Nephron (organoid): ENCODE data around the gene C1QL1.

Source experiments
- H3K27ac Mint-ChIP-seq, 3 experiments: 2 replicates each; pipeline ENCODE4 v1.8.0; 2020; ENCODE audit warnings: mixed read lengths in 3 of 3, mild to moderate bottlenecking in 2 of 3, moderate library complexity in 1 of 3
- H3K27me3 Mint-ChIP-seq: 2 replicates; pipeline ENCODE4 v1.8.0; 2021; ENCODE audit warnings: low read depth, mild to moderate bottlenecking, moderate library complexity, mixed read lengths
- H3K36me3 Mint-ChIP-seq: 2 replicates; pipeline ENCODE4 v1.8.0; 2020; ENCODE audit warnings: low read depth, mixed read lengths
- H3K4me1 Mint-ChIP-seq: 2 replicates; pipeline ENCODE4 v1.8.0; 2020; ENCODE audit warnings: mixed read lengths
- H3K4me3 Mint-ChIP-seq, 3 experiments: 2 replicates each; pipeline ENCODE4 v1.8.0; 2020; ENCODE audit warnings: mild to moderate bottlenecking in 3 of 3, mixed read lengths in 3 of 3, moderate library complexity in 2 of 3
- H3K9me3 Mint-ChIP-seq: 2 replicates; pipeline ENCODE4 v1.8.0; 2020; ENCODE audit warnings: mixed read lengths
- TF ChIP-seq, protein P1 (sequence below), 3 experiments: fragments of 200-600 bp; sonication (generic); IDR thresholded peaks; one replicate each; pipeline ENCODE4 v1.5.0; 2021; ENCODE audit warnings: antibody characterized with exemption in 3 of 3; ENCODE audit not compliant: unreplicated experiment in 3 of 3

The C1QL1 gene

GRCh38 chr17:44919885-44920564 lies 48.1 kb downstream of the C1QL1 start:
- H3K27me3 Mint-ChIP-seq = peaks cover 25% of the 10 kb centered on the region

DNA sequence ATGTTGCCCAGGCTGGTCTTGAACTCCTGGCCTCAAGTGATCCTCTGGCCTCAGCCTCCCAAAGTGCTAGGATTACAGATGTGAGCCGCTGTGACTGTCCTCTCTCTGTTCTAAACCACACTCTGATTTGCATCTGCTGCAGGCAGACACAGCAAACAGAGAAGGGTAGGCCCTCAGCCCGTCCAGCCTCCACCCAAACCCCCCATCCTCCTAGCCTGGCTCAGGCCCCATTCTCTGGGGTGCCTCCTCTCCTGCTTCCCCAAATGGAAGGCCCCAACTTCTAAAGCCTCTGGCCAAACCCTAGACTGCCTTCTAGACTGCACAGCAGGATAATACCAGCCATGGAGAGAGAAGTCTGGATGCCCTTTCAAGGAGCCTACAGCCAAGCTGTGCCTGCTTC lies 48.7 kb downstream of the C1QL1 start:
- H3K9me3 Mint-ChIP-seq = no peaks in the 10 kb centered on the region
- H3K27ac Mint-ChIP-seq = no peak overlapping the region
- peaks cover 9% of the 10 kb centered on the region for H3K4me1 Mint-ChIP-seq
- peaks cover 30% of the 10 kb centered on the region for H3K27me3 Mint-ChIP-seq
- TF ChIP-seq, protein P1, sequence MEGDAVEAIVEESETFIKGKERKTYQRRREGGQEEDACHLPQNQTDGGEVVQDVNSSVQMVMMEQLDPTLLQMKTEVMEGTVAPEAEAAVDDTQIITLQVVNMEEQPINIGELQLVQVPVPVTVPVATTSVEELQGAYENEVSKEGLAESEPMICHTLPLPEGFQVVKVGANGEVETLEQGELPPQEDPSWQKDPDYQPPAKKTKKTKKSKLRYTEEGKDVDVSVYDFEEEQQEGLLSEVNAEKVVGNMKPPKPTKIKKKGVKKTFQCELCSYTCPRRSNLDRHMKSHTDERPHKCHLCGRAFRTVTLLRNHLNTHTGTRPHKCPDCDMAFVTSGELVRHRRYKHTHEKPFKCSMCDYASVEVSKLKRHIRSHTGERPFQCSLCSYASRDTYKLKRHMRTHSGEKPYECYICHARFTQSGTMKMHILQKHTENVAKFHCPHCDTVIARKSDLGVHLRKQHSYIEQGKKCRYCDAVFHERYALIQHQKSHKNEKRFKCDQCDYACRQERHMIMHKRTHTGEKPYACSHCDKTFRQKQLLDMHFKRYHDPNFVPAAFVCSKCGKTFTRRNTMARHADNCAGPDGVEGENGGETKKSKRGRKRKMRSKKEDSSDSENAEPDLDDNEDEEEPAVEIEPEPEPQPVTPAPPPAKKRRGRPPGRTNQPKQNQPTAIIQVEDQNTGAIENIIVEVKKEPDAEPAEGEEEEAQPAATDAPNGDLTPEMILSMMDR (IDR thresholded peaks at IDR 0.05; ENCODE audit: unreplicated experiment in 3 of 3) = no peak
- H3K4me3 Mint-ChIP-seq = no peak overlapping the region
- no peaks in the 10 kb centered on the region for H3K36me3 Mint-ChIP-seq

More at GRCh38 chr17:44919885-44920564, 48.1 kb downstream of the C1QL1 start:
- no peak overlapping the region for H3K27ac Mint-ChIP-seq
- no peaks in the 10 kb centered on the region for H3K36me3 Mint-ChIP-seq
- peaks cover 9% of the 10 kb centered on the region for H3K4me1 Mint-ChIP-seq
- no peak overlapping the region for H3K4me3 Mint-ChIP-seq
- H3K9me3 Mint-ChIP-seq = no peaks in the 10 kb centered on the region
- TF ChIP-seq, protein P1 (IDR thresholded peaks at IDR 0.05; ENCODE audit: unreplicated experiment in 3 of 3) = peak; percentile 72 to 88 (median 86)

DNA sequence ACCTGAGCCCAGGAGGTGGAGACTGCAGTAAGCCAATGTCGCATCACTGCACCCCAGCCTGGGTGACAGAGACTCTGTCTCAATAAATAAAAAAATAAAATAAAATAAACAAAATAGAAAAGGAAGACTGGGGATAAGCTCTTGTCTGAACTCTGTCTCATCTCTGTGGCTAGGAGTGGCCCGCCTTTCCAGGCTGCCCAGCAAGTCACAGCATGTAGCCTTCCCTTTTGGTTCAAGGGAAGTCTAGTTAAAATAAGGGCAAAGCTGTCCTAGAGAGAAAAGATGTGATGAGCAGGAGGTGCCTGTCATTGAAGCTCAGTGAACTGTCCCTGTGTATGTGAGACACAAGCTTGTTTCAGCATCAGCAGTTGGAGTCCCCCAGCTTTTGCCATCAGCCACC lies 50.1 kb downstream of the C1QL1 start:
- H3K9me3 Mint-ChIP-seq = no peaks in the 10 kb centered on the region
- peaks cover 38% of the 10 kb centered on the region for H3K27me3 Mint-ChIP-seq
- H3K4me3 Mint-ChIP-seq = no peak overlapping the region
- TF ChIP-seq, protein P1 (IDR thresholded peaks at IDR 0.05; ENCODE audit: unreplicated experiment in 3 of 3) = no peak
- H3K27ac Mint-ChIP-seq = no peak overlapping the region
- no peaks in the 10 kb centered on the region for H3K36me3 Mint-ChIP-seq
- peaks cover 9% of the 10 kb centered on the region for H3K4me1 Mint-ChIP-seq

DNA sequence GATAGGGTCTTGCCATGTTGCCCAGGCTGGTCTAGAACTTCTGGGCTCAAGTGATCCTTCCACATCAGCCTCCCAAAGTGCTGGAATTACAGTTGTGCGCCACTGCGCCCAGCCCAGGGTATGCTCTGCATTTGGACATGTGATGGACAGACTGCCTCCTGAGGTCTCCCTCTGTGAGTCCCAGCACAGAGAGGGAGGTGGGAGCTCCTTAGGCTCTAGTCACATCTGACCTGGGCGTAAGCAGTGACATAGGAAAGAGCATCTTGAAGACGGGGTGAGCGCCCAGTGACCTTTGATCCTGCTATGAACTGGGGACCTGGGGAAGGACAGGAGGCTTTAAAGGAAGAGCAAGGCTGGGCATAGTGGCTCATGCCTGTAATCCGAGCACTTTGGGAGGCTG lies 50.6 kb downstream of the C1QL1 start:
- TF ChIP-seq, protein P1 (IDR thresholded peaks at IDR 0.05; ENCODE audit: unreplicated experiment in 3 of 3) = no peak
- Mint-ChIP-seq H3K4me1 (peaks cover 9% of the 10 kb centered on the region), H3K27ac (peak overlapping the region in 1 of 3 experiments; percentile 58), H3K9me3 (no peaks in the 10 kb centered on the region), H3K4me3 (no peak overlapping the region), H3K36me3 (no peaks in the 10 kb centered on the region), H3K27me3 (peaks cover 39% of the 10 kb centered on the region)

GRCh38 chr17:44916781-44917241 lies 51.3 kb downstream of the C1QL1 start:
- TF ChIP-seq, protein P1 (IDR thresholded peaks at IDR 0.05; ENCODE audit: unreplicated experiment in 3 of 3) = no peak
- Mint-ChIP-seq H3K9me3 (no peaks in the 10 kb centered on the region), H3K4me3 (no peak overlapping the region), H3K4me1 (peaks cover 9% of the 10 kb centered on the region), H3K27ac (peak overlapping the region in 1 of 3 experiments; percentile 58), H3K27me3 (peaks cover 44% of the 10 kb centered on the region), H3K36me3 (no peaks in the 10 kb centered on the region)
